WTC11 (cell line): ENCODE results near the gene MRPS9. TPM values are rescaled to one million over a fixed set of nuclear protein-coding genes. Genes with fewer than 3 reads are reported as not detected.

Source experiments
- ATAC-seq: fragments of 200-7000 bp; cut with Tn5 transposase; 2 replicates; pipeline ENCODE4 v1.10.0; 2021; ENCODE audit warnings: mild to moderate bottlenecking, moderate library complexity
- CTCF ChIA-PET: fragments of 300-600 bp; sonication (Branson Sonifier 250); formaldehyde crosslinking; loops from one replicate; lab custom pipeline; 2021; ENCODE audit warnings: antibody characterized with exemption; lab: Charles Lee
- POLR2A ChIA-PET: fragments of 350-600 bp; sonication (Branson Sonifier 250); formaldehyde crosslinking; loops from one replicate; lab custom pipeline; 2021; ENCODE audit warnings: antibody characterized with exemption; lab: Charles Lee
- DNase-seq: peaks from one replicate; pipeline ENCODE4 v3.0.0; 2021; ENCODE audit warnings: low spot score
- H3K27ac Mint-ChIP-seq: 2 replicates; pipeline ENCODE4 v1.8.0; 2021; ENCODE audit warnings: mixed read lengths
- H3K27me3 Mint-ChIP-seq: 2 replicates; pipeline ENCODE4 v1.8.0; 2021; ENCODE audit warnings: low read depth, mild to moderate bottlenecking, moderate library complexity, mixed read lengths
- H3K36me3 Mint-ChIP-seq: 2 replicates; pipeline ENCODE4 v1.8.0; 2021; ENCODE audit warnings: mixed read lengths
- H3K4me1 Mint-ChIP-seq: 2 replicates; pipeline ENCODE4 v1.8.0; 2022; ENCODE audit warnings: mixed read lengths
- H3K4me3 Mint-ChIP-seq: 2 replicates; pipeline ENCODE4 v1.8.0; 2021; ENCODE audit warnings: mild to moderate bottlenecking, moderate library complexity, mixed read lengths
- H3K9me3 Mint-ChIP-seq: 2 replicates; pipeline ENCODE4 v1.8.0; 2021; ENCODE audit warnings: mixed read lengths
- AFF4 ChIP-seq: sonication (generic); formaldehyde crosslinking; IDR thresholded peaks from 2 replicates; pipeline ENCODE4 v1.8.1; 2023; ENCODE audit warnings: mild to moderate bottlenecking, missing genetic modification reagents, borderline replicate concordance
- ATF1 ChIP-seq: sonication (generic); formaldehyde crosslinking; IDR thresholded peaks from 2 replicates; pipeline ENCODE4 v1.8.1; 2023; ENCODE audit warnings: mild to moderate bottlenecking, moderate library complexity, missing genetic modification reagents
- ATF6 ChIP-seq: sonication (generic); formaldehyde crosslinking; IDR thresholded peaks from 2 replicates; pipeline ENCODE4 v1.8.1; 2023; ENCODE audit warnings: mild to moderate bottlenecking, missing genetic modification reagents
- CBFB ChIP-seq: sonication (generic); formaldehyde crosslinking; IDR thresholded peaks from 2 replicates; pipeline ENCODE4 v1.8.1; 2022; ENCODE audit warnings: mild to moderate bottlenecking, low read depth, missing genetic modification reagents
- CREM ChIP-seq: sonication (generic); formaldehyde crosslinking; IDR thresholded peaks from 2 replicates; pipeline ENCODE4 v1.8.1; 2022; ENCODE audit warnings: mild to moderate bottlenecking, missing genetic modification reagents, moderate library complexity
- ESRRA ChIP-seq: sonication (generic); formaldehyde crosslinking; IDR thresholded peaks from 2 replicates; pipeline ENCODE4 v1.8.1; 2022; ENCODE audit warnings: mild to moderate bottlenecking, missing genetic modification reagents, borderline replicate concordance
- FOXJ3 ChIP-seq: sonication (generic); formaldehyde crosslinking; IDR thresholded peaks from 2 replicates; pipeline ENCODE4 v1.9.0; 2021; ENCODE audit warnings: missing genetic modification reagents, mild to moderate bottlenecking, borderline replicate concordance
- GTF2I ChIP-seq: fragments of 250-450 bp; sonication (Bioruptor Pico); conservative IDR thresholded peaks from 2 replicates; pipeline ENCODE4 v1.4.0; 2021; ENCODE audit warnings: mild to moderate bottlenecking
- OVOL2 ChIP-seq: fragments of 250-450 bp; sonication (Bioruptor Pico); IDR thresholded peaks from 2 replicates; pipeline ENCODE4 v1.9.0; 2021; ENCODE audit warnings: mild to moderate bottlenecking, borderline replicate concordance
- RORB ChIP-seq: fragments of 250-450 bp; sonication (Bioruptor Pico); IDR thresholded peaks from 2 replicates; pipeline ENCODE4 v1.9.0; 2021; ENCODE audit warnings: mild to moderate bottlenecking
- SOX15 ChIP-seq: fragments of 250-450 bp; sonication (Bioruptor Pico); IDR thresholded peaks from 2 replicates; pipeline ENCODE4 v1.9.0; 2021; ENCODE audit warnings: mild to moderate bottlenecking
- TEAD4 ChIP-seq: sonication (generic); formaldehyde crosslinking; IDR thresholded peaks from 2 replicates; pipeline ENCODE4 v1.8.0; 2022; ENCODE audit warnings: mild to moderate bottlenecking, missing genetic modification reagents
- ZNF219 ChIP-seq: sonication (generic); formaldehyde crosslinking; IDR thresholded peaks from 2 replicates; pipeline ENCODE4 v1.8.0; 2023; ENCODE audit warnings: missing genetic modification reagents, mild to moderate bottlenecking, borderline replicate concordance
- ZNF232 ChIP-seq: sonication (generic); formaldehyde crosslinking; IDR thresholded peaks from 2 replicates; pipeline ENCODE4 v1.8.0; 2022; ENCODE audit warnings: mild to moderate bottlenecking, missing genetic modification reagents
- ZNF396 ChIP-seq: fragments of 250-450 bp; sonication (Bioruptor Pico); IDR thresholded peaks from 2 replicates; pipeline ENCODE4 v1.8.0; 2021; ENCODE audit warnings: mild to moderate bottlenecking, moderate library complexity, borderline replicate concordance
- ZNF416 ChIP-seq: fragments of 250-450 bp; sonication (Bioruptor Pico); IDR thresholded peaks from 2 replicates; pipeline ENCODE4 v1.9.0; 2021; ENCODE audit warnings: mild to moderate bottlenecking, inconsistent platforms
- ZSCAN18 ChIP-seq: fragments of 250-450 bp; sonication (Bioruptor Pico); IDR thresholded peaks from 2 replicates; pipeline ENCODE4 v2.1.2; 2022; ENCODE audit warnings: mild to moderate bottlenecking, moderate library complexity
- total RNA-seq: library from RNA; stranded (reverse); gene quantifications from 3 replicates; pipeline ENCODE4 v1.2.3, GENCODE V29; 2021
- TF ChIP-seq, protein P1 (sequence below): sonication (generic); formaldehyde crosslinking; IDR thresholded peaks from 2 replicates; pipeline ENCODE4 v1.8.0; 2023; ENCODE audit warnings: mild to moderate bottlenecking, missing genetic modification reagents
- TF ChIP-seq, protein P2 (sequence below): sonication (generic); formaldehyde crosslinking; IDR thresholded peaks from 2 replicates; pipeline ENCODE4 v1.8.1; 2022; ENCODE audit warnings: mild to moderate bottlenecking, moderate library complexity, missing genetic modification reagents

The MRPS9 gene
- total RNA-seq, 1 experiment from 2014 or later, result 75.3 TPM

DNA sequence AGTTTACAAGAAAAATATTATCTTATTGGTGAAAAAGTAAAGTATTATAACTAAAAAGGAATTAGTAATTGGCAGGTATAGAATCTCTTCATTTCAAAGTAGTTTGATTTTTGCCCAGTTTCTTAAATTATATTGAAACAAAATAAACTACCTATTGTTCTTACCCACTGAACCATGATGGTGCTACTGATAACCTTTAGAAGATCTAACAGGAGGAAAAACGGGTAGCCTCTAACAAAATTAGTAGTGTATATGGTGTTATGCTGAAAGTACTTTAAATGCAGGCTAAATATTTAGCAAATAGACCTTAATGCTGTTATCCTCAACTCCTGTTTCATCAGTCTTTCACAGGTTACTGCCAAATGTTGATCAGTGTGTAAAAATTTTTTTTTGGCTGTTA lies 19.1 kb downstream of the MRPS9 start:
- Mint-ChIP-seq H3K9me3 (peaks cover 6% of the 10 kb centered on the region), H3K4me1 (peaks cover 12% of the 10 kb centered on the region), H3K27ac (no peak overlapping the region), H3K36me3 (peaks cover 10% of the 10 kb centered on the region), H3K27me3 (no peaks in the 10 kb centered on the region), H3K4me3 (no peak overlapping the region)
- TF ChIP-seq ATF6 (CRISPR knock-in tag) (no peak), ESRRA (no peak), OVOL2 (CRISPR knock-in tag) (no peak)
- ChIA-PET POLR2A (interaction anchor here (0.9 kb wide), 1 partner anchor 19 kb away, joined by 3 read pairs; the partner anchor contains the start of gene MRPS9), CTCF (no interaction called here)
- no peak for DNase-seq
- ATAC-seq, result no peak

- DNase-seq (no peak), ATAC-seq (no peak)
- TF ChIP-seq ZNF232, result no peak
- no peak for TF ChIP-seq GTF2I (CRISPR knock-in tag)
- no peak for TF ChIP-seq ATF1 (CRISPR knock-in tag)
- no peak for TF ChIP-seq FOXJ3 (CRISPR knock-in tag)
- no peak for TF ChIP-seq RORB (CRISPR knock-in tag)
- no peak for TF ChIP-seq AFF4 (CRISPR knock-in tag)
- TF ChIP-seq ATF6 (CRISPR knock-in tag), result no peak
- TF ChIP-seq ZNF416 (CRISPR knock-in tag), result no peak
- TF ChIP-seq TEAD4, result no peak
- no peak for TF ChIP-seq ZNF396 (CRISPR knock-in tag)
- no peak for TF ChIP-seq ZNF219 (CRISPR knock-in tag)
- no peak for TF ChIP-seq CREM
- TF ChIP-seq ZSCAN18 (CRISPR knock-in tag), result no peak
- TF ChIP-seq, protein P1, sequence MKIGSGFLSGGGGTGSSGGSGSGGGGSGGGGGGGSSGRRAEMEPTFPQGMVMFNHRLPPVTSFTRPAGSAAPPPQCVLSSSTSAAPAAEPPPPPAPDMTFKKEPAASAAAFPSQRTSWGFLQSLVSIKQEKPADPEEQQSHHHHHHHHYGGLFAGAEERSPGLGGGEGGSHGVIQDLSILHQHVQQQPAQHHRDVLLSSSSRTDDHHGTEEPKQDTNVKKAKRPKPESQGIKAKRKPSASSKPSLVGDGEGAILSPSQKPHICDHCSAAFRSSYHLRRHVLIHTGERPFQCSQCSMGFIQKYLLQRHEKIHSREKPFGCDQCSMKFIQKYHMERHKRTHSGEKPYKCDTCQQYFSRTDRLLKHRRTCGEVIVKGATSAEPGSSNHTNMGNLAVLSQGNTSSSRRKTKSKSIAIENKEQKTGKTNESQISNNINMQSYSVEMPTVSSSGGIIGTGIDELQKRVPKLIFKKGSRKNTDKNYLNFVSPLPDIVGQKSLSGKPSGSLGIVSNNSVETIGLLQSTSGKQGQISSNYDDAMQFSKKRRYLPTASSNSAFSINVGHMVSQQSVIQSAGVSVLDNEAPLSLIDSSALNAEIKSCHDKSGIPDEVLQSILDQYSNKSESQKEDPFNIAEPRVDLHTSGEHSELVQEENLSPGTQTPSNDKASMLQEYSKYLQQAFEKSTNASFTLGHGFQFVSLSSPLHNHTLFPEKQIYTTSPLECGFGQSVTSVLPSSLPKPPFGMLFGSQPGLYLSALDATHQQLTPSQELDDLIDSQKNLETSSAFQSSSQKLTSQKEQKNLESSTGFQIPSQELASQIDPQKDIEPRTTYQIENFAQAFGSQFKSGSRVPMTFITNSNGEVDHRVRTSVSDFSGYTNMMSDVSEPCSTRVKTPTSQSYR (CRISPR knock-in tag), result no peak
- TF ChIP-seq SOX15, result no peak
- TF ChIP-seq, protein P2, sequence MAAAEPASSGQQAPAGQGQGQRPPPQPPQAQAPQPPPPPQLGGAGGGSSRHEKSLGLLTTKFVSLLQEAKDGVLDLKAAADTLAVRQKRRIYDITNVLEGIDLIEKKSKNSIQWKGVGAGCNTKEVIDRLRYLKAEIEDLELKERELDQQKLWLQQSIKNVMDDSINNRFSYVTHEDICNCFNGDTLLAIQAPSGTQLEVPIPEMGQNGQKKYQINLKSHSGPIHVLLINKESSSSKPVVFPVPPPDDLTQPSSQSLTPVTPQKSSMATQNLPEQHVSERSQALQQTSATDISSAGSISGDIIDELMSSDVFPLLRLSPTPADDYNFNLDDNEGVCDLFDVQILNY (CRISPR knock-in tag), result no peak
- TF ChIP-seq CBFB (CRISPR knock-in tag), result no peak
- Mint-ChIP-seq H3K9me3 (no peaks in the 10 kb centered on the region), H3K27me3 (no peaks in the 10 kb centered on the region), H3K4me3 (no peak overlapping the region), H3K27ac (peak overlapping the region; percentile 23; the same call in 1 of the 2 replicates), H3K36me3 (no peaks in the 10 kb centered on the region), H3K4me1 (peaks cover 36% of the 10 kb centered on the region)
- CTCF ChIA-PET, result no interaction called here
- POLR2A ChIA-PET, result interaction anchor here (0.6 kb wide), 2 partner anchors 11 to 12 kb away, joined by 3 read pairs; no protein-coding TSS in a partner anchor
These were observed 23.7 kb downstream of the MRPS9 start for GRCh38 chr2:105061560-105061959.
